T-cell (primary cell): ENCODE data around the gene ADAMTS13. TPM values are rescaled to one million over a fixed set of nuclear protein-coding genes. Genes with fewer than 3 reads are reported as not detected.

ENCODE experiments used
- ATAC-seq, 4 experiments: fragments of 200-7000 bp in 3 of 4; fragments of 150-1000 bp in 1 of 4; cut with Tn5 transposase; replicated peaks in 1 of 4; 1 replicate in 3 of 4; 2 replicates in 1 of 4; pipeline ENCODE4 v1.10.0; 2021; ENCODE audit warnings: moderate library complexity in 3 of 4, mild to moderate bottlenecking in 2 of 4, moderate number of reproducible peaks in 1 of 4
- CTCF ChIA-PET, 2 donors: fragments of 300-600 bp; sonication (Branson Sonifier 250); formaldehyde crosslinking; loops; one replicate each; lab custom pipeline; 2022; ENCODE audit warnings: antibody characterized with exemption in 2 of 2; lab: Charles Lee
- POLR2A ChIA-PET, 2 donors: fragments of 300-600 bp; sonication (Branson Sonifier 250); formaldehyde crosslinking; loops; one replicate each; lab custom pipeline; 2022; ENCODE audit warnings: antibody characterized with exemption in 2 of 2; lab: Charles Lee
- DNase-seq, 35 experiments: peaks; one replicate each; pipeline versions ENCODE4 v3.0.0 to v3.0.0-alpha.2; 2013 to 2023
- H3K27ac ChIP-seq: one replicate; pipeline ENCODE4 v1.5.1; 2013; ENCODE audit warnings: low read length
- H3K27me3 ChIP-seq, 2 experiments: replicated peaks in 1 of 2; 1 replicate in 1 of 2; 2 replicates in 1 of 2; pipeline versions ENCODE4 v1.6.1 to v1.7.0; 2013; ENCODE audit warnings: low read length in 1 of 2, mixed read lengths in 1 of 2; ENCODE audit not compliant: control insufficient read depth in 2 of 2, insufficient read depth in 2 of 2; ENCODE audit errors: extremely low read depth in 1 of 2
- H3K36me3 ChIP-seq, 2 donors: 1 replicate in 1 of 2; 2 replicates in 1 of 2; pipeline versions ENCODE4 v1.6.1 to v1.7.0; 2013; ENCODE audit warnings: low read length in 1 of 2; ENCODE audit not compliant: control insufficient read depth in 2 of 2, insufficient read depth in 1 of 2; ENCODE audit errors: extremely low read depth in 1 of 2
- H3K4me1 ChIP-seq, 2 experiments: 1 replicate in 1 of 2; 2 replicates in 1 of 2; pipeline versions ENCODE4 v1.6.1 to v1.7.0; 2013; ENCODE audit warnings: low read length in 2 of 2, mixed read lengths in 1 of 2; ENCODE audit not compliant: insufficient read depth in 2 of 2, control insufficient read depth in 1 of 2; ENCODE audit errors: extremely low read depth in 1 of 2
- H3K4me3 ChIP-seq, 2 donors: 1 replicate in 1 of 2; 2 replicates in 1 of 2; pipeline versions ENCODE4 v1.5.1 to v1.7.0; 2013; ENCODE audit warnings: mild to moderate bottlenecking in 2 of 2, low read length in 1 of 2, moderate library complexity in 1 of 2; ENCODE audit not compliant: control insufficient read depth in 1 of 2; ENCODE audit errors: extremely low read depth in 1 of 2
- H3K9me3 ChIP-seq: 2 replicates; pipeline ENCODE4 v1.7.0; 2013
- H3K27ac Mint-ChIP-seq, 2 donors: one replicate each; pipeline ENCODE4 v1.8.0; 2020 to 2021; ENCODE audit warnings: mild to moderate bottlenecking in 2 of 2, mixed read lengths in 2 of 2
- H3K27me3 Mint-ChIP-seq, 2 donors: one replicate each; pipeline ENCODE4 v1.8.0; 2021 to 2022; ENCODE audit warnings: mixed read lengths in 2 of 2
- H3K36me3 Mint-ChIP-seq: one replicate; pipeline ENCODE4 v1.8.0; 2021; ENCODE audit warnings: mixed read lengths
- H3K4me1 Mint-ChIP-seq, 3 donors: one replicate each; pipeline ENCODE4 v1.8.0; 2020 to 2022; ENCODE audit warnings: mixed read lengths in 3 of 3, mild to moderate bottlenecking in 1 of 3
- H3K4me3 Mint-ChIP-seq, 3 donors: one replicate each; pipeline ENCODE4 v1.8.0; 2020 to 2022; ENCODE audit warnings: mild to moderate bottlenecking in 3 of 3, mixed read lengths in 3 of 3, moderate library complexity in 3 of 3
- H3K9me3 Mint-ChIP-seq, 3 donors: one replicate each; pipeline ENCODE4 v1.8.0; 2020 to 2022; ENCODE audit warnings: mixed read lengths in 3 of 3
- WGBS: methylation state at CpG from one replicate; pipeline ENCODE4 v1.1.5; 2013; ENCODE audit warnings: missing lambda C conversion rate; ENCODE audit not compliant: insufficient coverage; 5-methylcytosine and 5-hydroxymethylcytosine counted together
- total RNA-seq, 35 experiments: library from RNA in 6 of 35; stranded (reverse) in 6 of 35; fragments of 120-200 nt in 1 of 35; gene quantifications; one replicate each; pipeline versions ENCODE4 v1.2.1 to v1.2.4 and lab custom pipeline; 2013 to 2026

Gene ADAMTS13
- total RNA-seq, 5 donors from 2014 or later (not counting 1 experiment from before 2014, with no cell fraction given) = 1.3 to 3.3 (median 2.4) TPM

GRCh38 chr9:133452562-133452961 lies 30.4 kb downstream of the ADAMTS13 start:
- Histone ChIP-seq H3K27ac (no peak overlapping the region), H3K27me3 (peaks cover 0 to 50% of the 10 kb centered on the region in 2 experiments), H3K4me3 (no peak overlapping the region), H3K4me1 (no peaks in the 10 kb centered on the region), H3K9me3 (no peaks in the 10 kb centered on the region), H3K36me3 (no peaks in the 10 kb centered on the region)
- DNase-seq = no peak
- ChIA-PET POLR2A (no interaction called here), CTCF (no interaction called here)
- H3K9me3 Mint-ChIP-seq = no peaks in the 10 kb centered on the region
- WGBS = 69% methylated on average over 6 of the region's 7 CpGs
- H3K36me3 Mint-ChIP-seq = no peaks in the 10 kb centered on the region
- no peak for ATAC-seq
- H3K27ac Mint-ChIP-seq = no peak overlapping the region
- no peaks in the 10 kb centered on the region for H3K4me1 Mint-ChIP-seq
- peaks cover 0 to 2% of the 10 kb centered on the region in 2 donors for H3K27me3 Mint-ChIP-seq
- H3K4me3 Mint-ChIP-seq = no peak overlapping the region

- Mint-ChIP-seq H3K27ac (no peak overlapping the region), H3K36me3 (no peaks in the 10 kb centered on the region), H3K4me1 (peaks cover 0 to 2% (median under 1%) of the 10 kb centered on the region in 3 donors), H3K9me3 (no peaks in the 10 kb centered on the region), H3K27me3 (peaks cover 0 to 2% of the 10 kb centered on the region in 2 donors), H3K4me3 (no peak overlapping the region)
- Histone ChIP-seq H3K4me1 (peaks cover 0 to 4% of the 10 kb centered on the region in 2 experiments), H3K9me3 (no peaks in the 10 kb centered on the region), H3K27ac (no peak overlapping the region), H3K27me3 (peaks cover 0 to 51% of the 10 kb centered on the region in 2 experiments), H3K36me3 (no peaks in the 10 kb centered on the region), H3K4me3 (no peak overlapping the region)
- ChIA-PET CTCF (no interaction called here), POLR2A (no interaction called here)
- DNase-seq = no peak
- ATAC-seq = no peak
- 81% methylated on average over 8 of the region's 11 CpGs for WGBS
Measured at GRCh38 chr9:133453651-133454050, 31.5 kb downstream of the ADAMTS13 start.

- Mint-ChIP-seq H3K27me3 (peaks cover 0 to 2% of the 10 kb centered on the region in 2 donors), H3K27ac (no peak overlapping the region), H3K4me1 (peaks cover 3 to 8% (median 7%) of the 10 kb centered on the region in 3 donors), H3K4me3 (no peak overlapping the region), H3K9me3 (no peaks in the 10 kb centered on the region), H3K36me3 (no peaks in the 10 kb centered on the region)
- WGBS = 88% methylated on average over 17 of the region's 19 CpGs
- CTCF ChIA-PET = no interaction called here
- Histone ChIP-seq H3K4me3 (no peak overlapping the region), H3K27ac (no peak overlapping the region), H3K36me3 (no peaks in the 10 kb centered on the region), H3K9me3 (no peaks in the 10 kb centered on the region), H3K4me1 (peaks cover 2 to 10% of the 10 kb centered on the region in 2 experiments), H3K27me3 (peaks cover 0 to 52% of the 10 kb centered on the region in 2 experiments)
- ATAC-seq = no peak
- DNase-seq = no peak
- POLR2A ChIA-PET = no interaction called here
Measured at GRCh38 chr9:133454325-133454724, 32.2 kb downstream of the ADAMTS13 start.

- peaks cover 0 to 2% of the 10 kb centered on the region in 2 donors for H3K27me3 Mint-ChIP-seq
- H3K27ac Mint-ChIP-seq = no peak overlapping the region
- H3K4me3 ChIP-seq = no peak overlapping the region
- no peak overlapping the region for H3K27ac ChIP-seq
- WGBS = 82% methylated on average over 20 of the region's 20 CpGs
- H3K27me3 ChIP-seq = peaks cover 0 to 47% of the 10 kb centered on the region in 2 experiments
- no peaks in the 10 kb centered on the region for H3K9me3 ChIP-seq
- H3K4me1 ChIP-seq = peaks cover 4 to 12% of the 10 kb centered on the region in 2 experiments
- H3K9me3 Mint-ChIP-seq = no peaks in the 10 kb centered on the region
- no peak overlapping the region for H3K4me3 Mint-ChIP-seq
- no peaks in the 10 kb centered on the region for H3K36me3 ChIP-seq
- POLR2A ChIA-PET = no interaction called here
- H3K4me1 Mint-ChIP-seq = peaks cover 4 to 9% (median 8%) of the 10 kb centered on the region in 3 donors
- no peaks in the 10 kb centered on the region for H3K36me3 Mint-ChIP-seq
- ATAC-seq (no peak), DNase-seq (no peak)
- CTCF ChIA-PET = no interaction called here
Measured at GRCh38 chr9:133454943-133455673, 32.9 kb downstream of the ADAMTS13 start.

- H3K27me3 ChIP-seq = peaks cover 0 to 44% of the 10 kb centered on the region in 2 experiments
- H3K27ac Mint-ChIP-seq = no peak overlapping the region
- no peaks in the 10 kb centered on the region for H3K9me3 ChIP-seq
- CTCF ChIA-PET = no interaction called here
- peaks cover 8 to 11% (median 8%) of the 10 kb centered on the region in 3 donors for H3K4me1 Mint-ChIP-seq
- peaks cover 4 to 19% of the 10 kb centered on the region in 2 experiments for H3K4me1 ChIP-seq
- WGBS = 87% methylated on average over 10 of the region's 11 CpGs
- H3K9me3 Mint-ChIP-seq = no peaks in the 10 kb centered on the region
- H3K4me3 Mint-ChIP-seq = no peak overlapping the region
- DNase-seq (no peak), ATAC-seq (no peak)
- no peak overlapping the region for H3K27ac ChIP-seq
- no peaks in the 10 kb centered on the region for H3K36me3 ChIP-seq
- POLR2A ChIA-PET = no interaction called here
- no peak overlapping the region for H3K4me3 ChIP-seq
- H3K27me3 Mint-ChIP-seq = peaks cover 0 to 2% of the 10 kb centered on the region in 2 donors
- H3K36me3 Mint-ChIP-seq = no peaks in the 10 kb centered on the region
Measured at GRCh38 chr9:133455936-133456335, 33.8 kb downstream of the ADAMTS13 start.

GRCh38 chr9:133456409-133456808 lies 34.2 kb downstream of the ADAMTS13 start:
- Histone ChIP-seq H3K4me3 (no peak overlapping the region), H3K36me3 (no peaks in the 10 kb centered on the region), H3K9me3 (no peaks in the 10 kb centered on the region), H3K27ac (no peak overlapping the region), H3K27me3 (peaks cover 0 to 44% of the 10 kb centered on the region in 2 experiments), H3K4me1 (peaks cover 4 to 20% of the 10 kb centered on the region in 2 experiments)
- CTCF ChIA-PET = no interaction called here
- POLR2A ChIA-PET = no interaction called here
- H3K27me3 Mint-ChIP-seq = peaks cover 0 to 2% of the 10 kb centered on the region in 2 donors
- no peaks in the 10 kb centered on the region for H3K9me3 Mint-ChIP-seq
- DNase-seq = no peak
- peaks cover 10 to 11% (median 11%) of the 10 kb centered on the region in 3 donors for H3K4me1 Mint-ChIP-seq
- no peak overlapping the region for H3K4me3 Mint-ChIP-seq
- no peaks in the 10 kb centered on the region for H3K36me3 Mint-ChIP-seq
- H3K27ac Mint-ChIP-seq = no peak overlapping the region
- WGBS = 81% methylated on average over 8 of the region's 9 CpGs
- ATAC-seq = no peak
